IPS-18c (cell line): ENCODE measurements around the gene OVCH1.
"Not testable (repeated sequence)": the region's sequence is repeated elsewhere in the genome, so short reads cannot be mapped to it uniquely, and the experiment has no call there.

ENCODE experiments used
- H3K4me3 ChIP-seq: 2 replicates; pipeline ENCODE4 v1.7.0; 2013; ENCODE audit warnings: low read depth, mild to moderate bottlenecking, low read length, moderate library complexity; ENCODE audit not compliant: insufficient read depth
- H3K9me3 ChIP-seq: one replicate; pipeline ENCODE4 v1.6.1; 2013; ENCODE audit warnings: mild to moderate bottlenecking, low read length, moderate library complexity; ENCODE audit not compliant: control insufficient read depth, insufficient read depth

Gene OVCH1

DNA sequence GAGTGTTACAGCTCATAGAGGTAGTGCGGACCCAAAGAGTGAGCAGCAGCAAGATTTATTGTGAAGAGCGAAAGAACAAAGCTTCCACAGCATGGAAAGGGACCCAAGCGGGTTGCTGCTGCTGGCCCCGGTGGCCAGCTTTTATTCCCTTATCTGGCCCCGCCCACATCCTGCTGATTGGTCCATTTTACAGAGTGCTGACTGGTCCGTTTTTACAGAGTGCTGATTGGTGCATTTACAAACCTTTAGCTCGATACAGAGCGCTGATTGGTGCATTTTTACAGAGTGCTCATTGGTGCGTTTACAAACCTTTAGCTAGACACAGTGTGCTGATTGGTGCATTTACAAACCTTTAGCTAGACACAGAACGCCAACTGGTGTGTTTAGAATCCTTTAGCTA lies 60.7 kb downstream of the OVCH1 start:
- H3K9me3 ChIP-seq, H3K4me3 ChIP-seq: not testable (repeated sequence)

GRCh38 chr12:29431513-29431912 lies 66.0 kb downstream of the OVCH1 start:
- Histone ChIP-seq H3K4me3 (no peak overlapping the region), H3K9me3 (no peaks in the 10 kb centered on the region)

GRCh38 chr12:29430716-29431044 lies 66.8 kb downstream of the OVCH1 start:
- no peak overlapping the region for H3K4me3 ChIP-seq
- H3K9me3 ChIP-seq: no peaks in the 10 kb centered on the region

GRCh38 chr12:29429999-29430715 lies 67.3 kb downstream of the OVCH1 start:
- Histone ChIP-seq H3K9me3 (no peaks in the 10 kb centered on the region), H3K4me3 (no peak overlapping the region)

DNA sequence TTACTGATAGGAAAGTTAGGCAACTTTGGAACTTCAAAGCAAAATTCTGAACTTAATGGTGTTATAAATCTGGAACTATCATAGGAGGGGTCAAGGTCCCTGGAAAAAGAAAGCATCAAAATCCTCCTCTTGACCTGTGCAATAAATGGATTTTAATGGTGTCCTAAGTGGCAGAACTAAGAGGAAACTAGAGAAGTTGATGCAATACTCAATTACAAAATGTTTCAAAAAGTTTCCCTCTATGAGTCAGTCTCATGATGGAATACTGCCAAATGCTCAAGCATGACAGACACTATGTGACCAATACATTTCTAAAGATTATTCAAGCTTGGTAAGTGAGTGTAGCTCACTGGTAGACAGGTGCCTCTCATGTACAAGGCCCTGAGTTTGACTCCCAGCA lies 68.9 kb downstream of the OVCH1 start:
- no peak overlapping the region for H3K4me3 ChIP-seq
- H3K9me3 ChIP-seq: no peaks in the 10 kb centered on the region

DNA sequence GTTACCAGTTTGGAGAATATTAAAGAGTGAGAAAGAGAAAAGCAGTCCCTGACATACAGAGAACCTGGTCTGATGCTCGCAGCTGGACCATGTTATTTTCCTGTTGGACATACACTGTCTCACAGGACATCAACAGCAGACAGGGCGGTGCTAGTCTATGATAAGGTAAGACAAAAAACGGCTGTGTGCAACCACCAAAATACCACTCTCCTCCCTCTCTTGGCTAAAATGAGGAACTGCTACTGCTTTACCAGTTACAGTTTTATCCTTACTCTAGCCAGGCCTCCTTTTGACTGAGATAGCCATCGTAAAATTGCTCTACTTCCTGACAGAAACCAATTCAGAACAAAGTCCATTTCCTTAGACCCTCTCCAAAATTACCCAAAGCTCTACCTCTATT lies 69.5 kb downstream of the OVCH1 start:
- Histone ChIP-seq H3K9me3 (no peaks in the 10 kb centered on the region), H3K4me3 (no peak overlapping the region)

- Histone ChIP-seq H3K9me3 (no peaks in the 10 kb centered on the region), H3K4me3 (no peak overlapping the region)
Observed at GRCh38 chr12:29426498-29426897, 71.0 kb downstream of the OVCH1 start.

DNA sequence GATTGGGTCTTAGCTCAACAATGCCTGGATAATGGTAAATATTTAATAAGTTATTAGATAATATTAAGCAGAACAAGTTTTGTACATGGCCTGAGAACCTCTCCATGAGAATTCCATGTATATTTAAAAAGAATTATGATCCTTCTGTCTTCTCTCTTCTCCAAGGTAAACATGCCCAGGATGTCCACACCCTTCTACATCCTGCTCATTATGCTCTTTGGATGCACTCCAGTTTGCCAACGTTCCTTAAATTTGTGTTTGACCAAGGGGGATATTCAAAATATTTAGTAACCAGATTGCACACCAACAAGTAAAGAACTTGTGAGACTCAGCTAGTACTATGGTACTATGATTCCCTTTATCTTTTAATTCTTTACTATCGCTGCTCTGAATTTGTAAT lies 71.8 kb downstream of the OVCH1 start:
- H3K9me3 ChIP-seq: no peaks in the 10 kb centered on the region
- no peak overlapping the region for H3K4me3 ChIP-seq

DNA sequence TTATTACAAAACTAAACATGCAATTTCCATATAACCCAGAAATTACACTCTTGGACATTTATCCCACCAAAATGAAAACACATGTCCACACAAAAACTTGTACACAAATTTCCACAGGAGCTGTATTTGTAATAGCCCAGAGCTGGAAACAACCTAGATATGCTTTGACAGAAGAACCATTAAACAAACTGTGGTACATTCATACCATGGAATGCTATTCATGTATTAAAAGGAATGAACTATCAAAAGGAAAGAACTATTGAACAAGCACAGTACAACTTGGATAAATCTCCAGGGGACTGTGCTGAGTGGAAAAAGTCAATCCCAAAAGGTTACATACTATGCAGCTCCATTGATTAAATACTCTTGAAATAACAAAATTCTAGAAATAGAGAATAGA lies 80.7 kb downstream of the OVCH1 start:
- Histone ChIP-seq H3K4me3 (no peak overlapping the region), H3K9me3 (no peaks in the 10 kb centered on the region)

DNA sequence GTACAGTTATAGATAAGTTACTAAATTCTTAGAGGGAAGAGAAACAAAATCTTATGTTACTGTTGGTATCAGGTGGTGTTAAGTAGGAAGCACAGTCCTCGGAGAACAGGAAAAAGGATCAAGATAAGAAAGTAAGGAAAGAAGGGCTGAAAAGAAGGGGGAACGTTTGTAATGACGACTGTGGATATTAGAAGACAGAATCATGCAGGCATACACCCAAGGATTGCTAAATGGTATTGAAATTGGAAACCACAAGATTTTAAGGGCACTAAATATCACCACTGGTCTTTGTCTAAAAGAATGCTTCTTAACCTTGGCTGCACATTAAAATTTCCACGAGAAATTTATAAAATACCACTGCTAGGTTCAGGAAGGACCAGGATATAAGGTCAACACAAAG lies 82.4 kb downstream of the OVCH1 start:
- Histone ChIP-seq H3K9me3 (no peaks in the 10 kb centered on the region), H3K4me3 (no peak overlapping the region)

DNA sequence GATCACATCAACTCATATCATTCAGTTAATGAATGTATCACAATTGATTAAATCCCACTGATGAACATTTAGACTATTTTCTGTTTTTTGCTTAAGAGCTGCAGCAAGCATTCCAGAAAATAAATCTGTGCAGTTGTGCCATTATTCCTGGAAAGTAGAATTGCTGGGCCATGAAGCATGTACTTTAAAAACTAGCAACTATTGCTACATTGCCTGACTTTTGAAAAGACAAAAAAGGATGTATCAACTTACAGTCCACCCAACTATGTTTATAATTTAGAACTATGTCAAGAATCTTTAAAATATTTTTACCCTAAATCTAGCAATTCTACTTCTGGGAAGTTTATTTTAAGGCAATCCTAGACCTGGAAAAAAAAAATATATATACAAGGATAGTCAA lies 83.1 kb downstream of the OVCH1 start:
- Histone ChIP-seq H3K9me3 (no peaks in the 10 kb centered on the region), H3K4me3 (no peak overlapping the region)

DNA sequence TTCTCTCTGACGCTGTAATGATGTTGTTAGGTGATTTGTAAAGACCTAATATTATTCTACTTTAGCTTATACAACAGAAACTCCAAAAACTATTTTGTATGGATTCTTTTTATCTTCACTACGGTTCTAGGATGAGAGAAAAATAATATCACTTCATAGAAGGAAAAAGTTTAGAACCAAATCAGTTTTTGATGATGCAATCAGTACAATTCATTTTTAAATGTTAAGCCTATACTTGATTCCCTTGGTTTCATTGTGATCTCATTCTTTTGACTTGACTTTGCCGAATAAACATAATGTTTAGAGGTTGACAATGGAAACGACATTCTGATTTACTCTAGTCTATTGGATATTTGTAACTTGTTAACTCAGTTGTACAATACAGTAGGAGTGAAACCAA lies 91.9 kb downstream of the OVCH1 start:
- H3K9me3 ChIP-seq: no peaks in the 10 kb centered on the region
- H3K4me3 ChIP-seq: no peak overlapping the region

GRCh38 chr12:29403991-29404390 lies 93.5 kb downstream of the OVCH1 start:
- no peaks in the 10 kb centered on the region for H3K9me3 ChIP-seq
- no peak overlapping the region for H3K4me3 ChIP-seq

DNA sequence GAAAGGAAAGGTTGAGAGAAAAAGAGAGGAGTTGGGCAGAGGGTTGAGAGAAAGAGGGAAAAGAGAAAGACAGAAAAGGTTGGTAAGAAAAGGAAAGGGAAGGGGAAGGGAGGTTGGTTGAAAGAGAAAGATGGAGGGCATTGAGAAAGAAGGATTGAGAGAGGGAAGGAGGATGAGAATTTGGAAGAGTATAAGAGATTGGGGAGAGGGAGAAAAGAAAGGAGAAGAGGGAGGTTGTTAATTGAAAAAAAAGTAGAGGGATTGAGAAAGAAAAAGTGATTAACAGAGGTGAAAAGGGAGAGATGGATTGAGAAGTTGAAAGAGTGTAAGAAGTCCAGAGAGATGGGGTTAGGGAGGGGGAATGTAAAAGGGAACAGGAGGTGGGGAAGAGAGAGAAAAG lies 95.0 kb downstream of the OVCH1 start:
- H3K9me3 ChIP-seq: no peaks in the 10 kb centered on the region
- no peak overlapping the region for H3K4me3 ChIP-seq

- Histone ChIP-seq H3K9me3 (no peaks in the 10 kb centered on the region), H3K4me3 (no peak overlapping the region)
Observed at GRCh38 chr12:29398495-29398894, 99.0 kb downstream of the OVCH1 start.

GRCh38 chr12:29396774-29397173 lies 100.7 kb downstream of the OVCH1 start:
- H3K9me3 ChIP-seq: no peaks in the 10 kb centered on the region
- H3K4me3 ChIP-seq: no peak overlapping the region

DNA sequence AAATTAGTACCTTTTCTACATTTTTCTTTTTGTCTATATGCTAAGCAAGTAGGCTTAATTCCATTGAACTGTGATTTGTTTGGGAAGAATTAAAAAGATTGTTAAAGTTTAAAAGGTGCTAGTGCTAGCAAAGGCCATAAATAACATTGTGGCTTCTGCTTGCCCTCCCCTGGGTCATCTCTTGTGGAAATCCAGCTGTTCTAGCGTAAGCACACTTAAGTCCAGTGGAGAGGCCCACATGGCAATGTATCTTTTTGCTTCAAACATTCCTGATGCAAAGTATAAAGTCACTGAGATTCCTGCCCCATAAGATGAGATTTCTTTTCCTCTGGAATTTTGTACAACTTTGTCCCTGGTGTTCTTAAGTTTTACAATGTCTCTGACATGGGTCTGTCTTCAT lies 102.1 kb downstream of the OVCH1 start:
- Histone ChIP-seq H3K4me3 (no peak overlapping the region), H3K9me3 (no peaks in the 10 kb centered on the region)

GRCh38 chr12:29390419-29390818 lies 107.1 kb downstream of the OVCH1 start:
- H3K4me3 ChIP-seq: not testable (repeated sequence)

DNA sequence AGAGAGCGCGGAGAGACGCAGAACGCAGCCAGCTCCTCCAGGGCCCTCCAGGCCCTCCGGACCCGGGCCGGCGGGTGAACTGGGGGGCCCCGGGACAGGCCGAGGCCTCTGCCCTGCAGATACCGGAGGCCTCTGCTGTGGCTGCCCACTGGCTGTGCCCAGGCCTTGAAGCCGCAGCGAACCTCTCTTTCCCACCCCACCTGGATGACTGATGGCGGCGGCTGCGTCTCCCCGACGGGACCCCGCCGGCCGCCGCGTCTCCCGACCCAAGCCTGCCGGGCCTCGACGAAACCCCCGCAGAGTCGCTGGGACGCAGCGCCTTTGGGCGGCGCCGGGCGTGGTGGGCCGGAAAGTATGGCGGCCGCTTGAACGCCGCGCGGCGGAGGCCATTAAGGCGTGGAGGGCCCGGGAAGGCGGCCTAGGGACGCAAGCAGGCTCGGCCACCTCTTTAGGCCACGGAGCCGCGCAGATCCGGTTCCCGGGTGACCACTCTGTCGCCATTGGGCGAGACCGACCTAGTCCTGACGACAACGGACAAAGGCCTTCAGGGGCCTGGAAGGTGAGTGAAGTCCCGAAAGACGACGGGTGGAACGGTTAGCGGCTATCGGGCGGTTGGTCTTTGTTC lies 108.1 kb downstream of the OVCH1 start:
- H3K4me3 ChIP-seq: no peak overlapping the region
- no peaks in the 10 kb centered on the region for H3K9me3 ChIP-seq

More at GRCh38 chr12:29390419-29390818, 107.1 kb downstream of the OVCH1 start:
- not testable (repeated sequence) for H3K9me3 ChIP-seq
